Measurements from ENCODE around the gene ZFP91.

ZFP91 gene, protein sequence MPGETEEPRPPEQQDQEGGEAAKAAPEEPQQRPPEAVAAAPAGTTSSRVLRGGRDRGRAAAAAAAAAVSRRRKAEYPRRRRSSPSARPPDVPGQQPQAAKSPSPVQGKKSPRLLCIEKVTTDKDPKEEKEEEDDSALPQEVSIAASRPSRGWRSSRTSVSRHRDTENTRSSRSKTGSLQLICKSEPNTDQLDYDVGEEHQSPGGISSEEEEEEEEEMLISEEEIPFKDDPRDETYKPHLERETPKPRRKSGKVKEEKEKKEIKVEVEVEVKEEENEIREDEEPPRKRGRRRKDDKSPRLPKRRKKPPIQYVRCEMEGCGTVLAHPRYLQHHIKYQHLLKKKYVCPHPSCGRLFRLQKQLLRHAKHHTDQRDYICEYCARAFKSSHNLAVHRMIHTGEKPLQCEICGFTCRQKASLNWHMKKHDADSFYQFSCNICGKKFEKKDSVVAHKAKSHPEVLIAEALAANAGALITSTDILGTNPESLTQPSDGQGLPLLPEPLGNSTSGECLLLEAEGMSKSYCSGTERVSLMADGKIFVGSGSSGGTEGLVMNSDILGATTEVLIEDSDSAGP

DNA sequence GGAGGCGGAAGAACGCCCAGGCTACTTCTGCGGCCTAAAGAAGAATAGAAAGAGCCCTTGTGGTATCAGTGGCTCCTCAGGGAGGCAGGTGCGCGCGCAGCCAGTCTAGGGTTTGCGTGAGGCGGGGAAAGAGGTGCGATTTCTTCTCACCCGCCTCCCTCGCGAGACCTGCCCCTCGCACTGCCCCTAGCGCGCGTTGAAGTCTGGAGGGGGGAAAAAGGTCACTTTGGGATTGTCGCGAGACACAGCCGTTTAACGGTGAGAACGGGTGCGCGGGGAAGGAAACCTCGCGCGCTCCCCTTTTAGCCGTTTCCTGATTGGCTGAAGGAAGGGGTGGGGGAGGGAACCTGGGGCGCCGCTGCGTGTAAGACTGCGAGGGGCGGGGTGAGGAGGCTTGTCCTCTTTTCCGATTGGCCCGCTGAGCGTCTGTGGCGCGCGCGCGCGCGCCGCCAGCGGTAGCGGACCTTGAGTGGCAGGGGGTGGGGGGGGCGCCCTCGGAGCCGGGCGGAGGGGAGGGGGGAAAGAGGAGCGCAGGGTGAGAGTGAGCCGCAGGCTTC, at the start of gene ZFP91:
ZFP91 (plus strand) TSS at position 429 of the 557 bp plus-strand sequence. CDS start 219 bp downstream, outside the sequence.
- TF ChIP-seq, protein P1, sequence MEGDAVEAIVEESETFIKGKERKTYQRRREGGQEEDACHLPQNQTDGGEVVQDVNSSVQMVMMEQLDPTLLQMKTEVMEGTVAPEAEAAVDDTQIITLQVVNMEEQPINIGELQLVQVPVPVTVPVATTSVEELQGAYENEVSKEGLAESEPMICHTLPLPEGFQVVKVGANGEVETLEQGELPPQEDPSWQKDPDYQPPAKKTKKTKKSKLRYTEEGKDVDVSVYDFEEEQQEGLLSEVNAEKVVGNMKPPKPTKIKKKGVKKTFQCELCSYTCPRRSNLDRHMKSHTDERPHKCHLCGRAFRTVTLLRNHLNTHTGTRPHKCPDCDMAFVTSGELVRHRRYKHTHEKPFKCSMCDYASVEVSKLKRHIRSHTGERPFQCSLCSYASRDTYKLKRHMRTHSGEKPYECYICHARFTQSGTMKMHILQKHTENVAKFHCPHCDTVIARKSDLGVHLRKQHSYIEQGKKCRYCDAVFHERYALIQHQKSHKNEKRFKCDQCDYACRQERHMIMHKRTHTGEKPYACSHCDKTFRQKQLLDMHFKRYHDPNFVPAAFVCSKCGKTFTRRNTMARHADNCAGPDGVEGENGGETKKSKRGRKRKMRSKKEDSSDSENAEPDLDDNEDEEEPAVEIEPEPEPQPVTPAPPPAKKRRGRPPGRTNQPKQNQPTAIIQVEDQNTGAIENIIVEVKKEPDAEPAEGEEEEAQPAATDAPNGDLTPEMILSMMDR (conservative IDR thresholded peaks at IDR 0.05): no peak
- peak within 1 kb of the TSS; percentile 99 for H3K27ac ChIP-seq

DNA sequence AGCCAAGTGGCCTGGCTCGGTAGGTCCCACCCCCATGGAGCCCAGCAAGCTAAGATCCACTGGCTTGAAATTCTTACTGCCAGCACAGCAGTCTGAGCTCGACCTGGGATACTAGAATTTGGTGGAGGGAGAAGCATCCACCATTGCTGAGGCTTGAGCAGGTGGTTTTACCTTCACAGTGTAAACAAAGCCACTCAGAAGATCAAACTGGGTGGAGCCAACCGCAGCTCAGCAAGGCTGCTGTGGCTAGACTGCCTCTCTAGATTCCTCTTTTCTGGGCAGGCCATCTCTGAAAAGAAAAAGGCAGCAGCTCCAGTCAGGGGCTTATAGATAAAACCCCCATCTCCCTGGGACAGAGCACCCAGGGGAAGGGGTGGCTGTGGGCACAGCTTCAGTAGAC, 48.6 kb upstream of the ZFP91 start:
- H3K27ac ChIP-seq: no peak overlapping the region
- TF ChIP-seq, protein P1 (conservative IDR thresholded peaks at IDR 0.05): no peak

DNA sequence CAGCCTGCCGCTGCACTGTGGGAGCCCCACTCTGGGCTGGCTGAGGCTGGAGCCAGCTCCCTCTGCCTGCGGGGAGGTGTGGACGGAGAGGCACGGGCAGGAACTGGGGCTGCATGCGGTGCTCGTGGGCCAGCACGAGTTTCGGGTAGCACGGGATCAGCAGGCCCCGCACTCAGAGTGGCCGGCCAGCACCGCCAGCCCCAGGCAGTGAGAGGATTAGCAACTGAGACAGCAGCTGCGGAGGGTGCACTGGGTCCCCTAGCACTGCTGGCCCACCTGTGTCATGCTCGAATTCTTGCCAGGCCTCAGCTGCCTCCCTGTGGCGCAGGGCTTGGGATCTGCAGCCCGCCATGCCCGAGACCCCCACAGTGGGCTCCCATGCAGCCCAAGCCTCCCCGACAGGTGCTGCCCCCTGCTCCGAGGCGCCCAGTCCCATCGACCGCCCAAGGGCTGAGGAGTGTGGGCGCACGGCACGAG, 47.0 kb upstream of the ZFP91 start:
- TF ChIP-seq, protein P1 (conservative IDR thresholded peaks at IDR 0.05): no peak
- no peak overlapping the region for H3K27ac ChIP-seq

- no peak overlapping the region for H3K27ac ChIP-seq
- TF ChIP-seq, protein P1 (conservative IDR thresholded peaks at IDR 0.05): no peak
Observed at GRCh38 chr11:58546841-58547240, 32.0 kb upstream of the ZFP91 start.

DNA sequence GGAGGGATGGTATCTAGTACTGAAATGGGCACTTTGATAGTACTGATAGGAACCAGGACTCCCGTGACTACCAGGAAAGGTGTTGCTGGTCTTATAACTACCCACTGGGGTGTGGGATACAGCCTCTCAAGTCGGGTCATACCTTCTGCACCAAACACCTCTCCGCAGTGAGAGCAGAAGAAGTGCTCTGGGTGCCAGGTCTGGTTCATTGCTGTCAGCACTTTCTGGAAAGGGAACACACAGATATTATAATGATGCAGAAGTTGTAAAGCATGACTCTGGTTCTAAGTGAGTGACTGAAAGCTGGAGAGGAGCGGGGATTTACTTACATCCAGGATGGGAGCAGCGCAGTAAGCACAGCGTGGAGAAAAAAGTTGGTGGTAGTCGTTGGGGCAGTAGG, 29.2 kb upstream of the ZFP91 start:
- TF ChIP-seq, protein P1 (conservative IDR thresholded peaks at IDR 0.05): no peak
- no peak overlapping the region for H3K27ac ChIP-seq

GRCh38 chr11:58560842-58561241, 18.0 kb upstream of the ZFP91 start:
- TF ChIP-seq, protein P1 (conservative IDR thresholded peaks at IDR 0.05): no peak
- H3K27ac ChIP-seq: peak overlapping the region; percentile 93

- TF ChIP-seq, protein P1 (conservative IDR thresholded peaks at IDR 0.05): no peak
- H3K27ac ChIP-seq: peak overlapping the region; percentile 93
Observed at GRCh38 chr11:58561394-58562098, 17.3 kb upstream of the ZFP91 start.
